HAP-1 (cell line): ENCODE results near the gene RBP3.

Source experiments
- DNase-seq, 2 experiments: peaks; one replicate each; pipeline ENCODE4 v3.0.0-alpha.2; 2016 to 2020; ENCODE audit warnings: low spot score in 2 of 2
- H3K27me3 ChIP-seq: fragments of 250-450 bp; sonication (Bioruptor Pico); 2 replicates; pipeline ENCODE4 v1.5.1; 2020; ENCODE audit warnings: low read depth, mild to moderate bottlenecking, moderate library complexity
- H3K36me3 ChIP-seq: fragments of 250-450 bp; sonication (Bioruptor Pico); replicated peaks from 2 replicates; pipeline ENCODE4 v1.5.1; 2020; ENCODE audit warnings: mild to moderate bottlenecking
- H3K4me1 ChIP-seq: fragments of 250-450 bp; sonication (Bioruptor Pico); 2 replicates; pipeline ENCODE4 v1.5.1; 2020; ENCODE audit warnings: mild to moderate bottlenecking
- H3K4me3 ChIP-seq: fragments of 250-450 bp; sonication (Bioruptor Pico); 2 replicates; pipeline ENCODE4 v1.5.1; 2020; ENCODE audit warnings: mild to moderate bottlenecking, moderate library complexity
- H3K9me3 ChIP-seq: fragments of 250-450 bp; sonication (Bioruptor Pico); 2 replicates; pipeline ENCODE4 v1.5.1; 2020; ENCODE audit warnings: mild to moderate bottlenecking, moderate library complexity
- in situ Hi-C: fragments of 300-500 bp; cut with MboI; formaldehyde crosslinking; loops from 3 replicates; pipeline ENCODE4 v1.14.3; 2020; ENCODE audit warnings: low sequenced_read_pairs, inconsistent platforms, mixed read lengths

RBP3 gene

DNA sequence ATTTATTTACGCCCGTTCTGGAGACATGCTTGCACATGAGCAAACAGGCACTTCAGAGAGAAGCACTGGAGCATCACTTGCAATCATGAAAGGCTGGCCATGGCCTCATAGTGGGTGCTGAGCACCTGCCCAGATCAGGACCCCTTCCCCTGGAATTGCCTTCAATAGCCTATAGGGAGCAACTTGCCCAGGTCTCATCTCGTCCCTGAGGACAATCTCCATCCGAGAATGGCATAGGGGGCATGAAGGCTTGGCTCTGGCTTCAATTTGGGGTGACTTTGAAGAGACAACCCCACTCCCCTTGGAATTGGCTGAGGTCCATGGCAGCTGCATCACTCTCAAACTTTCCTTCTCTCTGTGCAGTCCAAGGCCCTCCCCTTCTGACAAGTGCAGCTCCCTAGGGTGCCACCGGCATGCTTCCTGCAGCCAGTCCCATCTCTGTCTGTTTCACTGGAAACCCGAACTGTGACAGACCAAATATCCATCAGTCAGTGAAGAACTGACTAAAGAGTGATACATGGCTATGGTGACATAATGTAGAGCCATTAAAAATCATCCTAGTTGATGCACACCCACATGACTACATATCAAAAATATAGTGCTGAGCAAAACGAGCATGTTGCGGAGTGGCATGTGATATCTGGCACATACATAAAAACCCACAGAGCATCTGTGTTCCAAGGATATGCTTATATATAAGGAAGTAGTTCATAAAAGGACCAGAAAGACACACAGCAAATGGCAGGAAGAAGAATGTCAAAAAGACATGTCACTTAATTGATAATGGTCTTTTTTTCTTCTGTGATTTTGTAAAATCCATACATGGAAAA lies 13.5 kb upstream of the RBP3 start:
- Histone ChIP-seq H3K9me3 (no peaks in the 10 kb centered on the region), H3K4me1 (no peaks in the 10 kb centered on the region), H3K27me3 (no peaks in the 10 kb centered on the region), H3K4me3 (no peak overlapping the region), H3K36me3 (no peaks in the 10 kb centered on the region)
- in situ Hi-C loops = no loop called here
- no peak for DNase-seq

GRCh38 chr10:47335906-47336305 lies 12.3 kb upstream of the RBP3 start:
- no peaks in the 10 kb centered on the region for H3K27me3 ChIP-seq

DNA sequence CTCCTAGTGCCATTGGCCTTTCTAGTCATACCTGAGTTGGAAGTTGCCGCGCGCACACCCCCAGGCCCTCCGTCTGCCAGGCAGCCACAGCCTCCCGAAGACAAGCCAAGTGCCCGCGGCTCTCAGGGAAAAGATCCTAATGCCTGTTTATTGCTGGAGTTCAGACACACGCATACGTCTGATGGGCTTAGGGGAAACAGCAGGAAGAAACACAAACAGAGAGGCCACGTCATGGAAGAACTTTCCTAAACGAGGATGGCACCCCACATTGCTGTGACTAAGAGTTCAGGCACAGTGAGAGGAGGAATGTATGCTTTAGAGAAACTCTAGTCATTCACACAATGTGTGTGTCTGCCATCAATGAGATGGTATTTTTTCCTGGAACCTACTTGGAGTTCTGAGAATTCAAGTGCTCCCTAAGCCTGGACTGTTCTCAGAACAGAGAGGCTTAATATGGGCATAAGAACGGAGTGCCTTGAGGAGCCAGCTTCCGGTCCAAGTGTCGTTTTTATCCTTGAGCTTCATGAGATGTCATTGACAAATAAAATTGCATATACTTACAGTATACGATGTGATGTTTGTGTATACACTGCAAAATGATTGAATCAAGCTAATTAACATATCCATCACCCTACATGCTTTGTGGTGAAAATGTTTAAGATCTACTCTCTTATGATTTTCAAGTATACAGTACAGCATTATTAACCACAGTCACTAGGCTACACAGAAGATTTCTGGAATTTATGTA lies 11.6 kb upstream of the RBP3 start:
- no peaks in the 10 kb centered on the region for H3K4me1 ChIP-seq
- H3K27me3 ChIP-seq = no peaks in the 10 kb centered on the region
- no peak overlapping the region for H3K4me3 ChIP-seq
- no peaks in the 10 kb centered on the region for H3K9me3 ChIP-seq
- no peaks in the 10 kb centered on the region for H3K36me3 ChIP-seq
- no peak for DNase-seq
- in situ Hi-C loops = no loop called here

More at GRCh38 chr10:47335906-47336305, 12.3 kb upstream of the RBP3 start:
- no peaks in the 10 kb centered on the region for H3K9me3 ChIP-seq
- no peaks in the 10 kb centered on the region for H3K4me1 ChIP-seq
- no peak for DNase-seq
- no peak overlapping the region for H3K4me3 ChIP-seq
- in situ Hi-C loops = no loop called here
- H3K36me3 ChIP-seq = no peaks in the 10 kb centered on the region

DNA sequence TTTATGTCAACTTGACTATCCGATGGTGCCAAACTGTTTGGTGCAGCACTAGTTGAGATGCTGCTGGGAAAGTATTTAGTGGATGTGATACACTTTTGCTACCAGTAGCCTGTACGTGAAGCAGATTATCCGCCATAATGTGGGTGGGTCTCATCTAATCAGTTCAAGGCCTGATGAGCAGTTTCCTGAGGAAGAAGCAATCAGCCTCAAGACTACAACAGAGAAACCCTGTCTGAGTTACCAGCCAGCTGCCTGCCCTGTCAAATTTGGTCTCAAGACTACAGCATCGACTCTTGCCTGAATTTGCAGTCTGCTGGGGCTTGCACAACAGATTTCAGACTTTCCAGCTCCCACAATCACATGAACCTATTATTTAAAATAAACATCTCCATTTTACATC lies 10.9 kb upstream of the RBP3 start:
- in situ Hi-C loops = no loop called here
- H3K4me1 ChIP-seq = no peaks in the 10 kb centered on the region
- DNase-seq = no peak

GRCh38 chr10:47339186-47339735 lies 8.9 kb upstream of the RBP3 start:
- Histone ChIP-seq H3K4me1 (no peaks in the 10 kb centered on the region), H3K36me3 (no peaks in the 10 kb centered on the region), H3K9me3 (no peaks in the 10 kb centered on the region), H3K4me3 (no peak overlapping the region), H3K27me3 (peaks cover 3% of the 10 kb centered on the region; the same call in 1 of the 2 replicates)
- no peak for DNase-seq
- in situ Hi-C loops = no loop called here

More for the DNA sequence above, 10.9 kb upstream of the RBP3 start:
- H3K4me3 ChIP-seq = no peak overlapping the region
- no peaks in the 10 kb centered on the region for H3K36me3 ChIP-seq
- H3K27me3 ChIP-seq = no peaks in the 10 kb centered on the region
- no peaks in the 10 kb centered on the region for H3K9me3 ChIP-seq

DNA sequence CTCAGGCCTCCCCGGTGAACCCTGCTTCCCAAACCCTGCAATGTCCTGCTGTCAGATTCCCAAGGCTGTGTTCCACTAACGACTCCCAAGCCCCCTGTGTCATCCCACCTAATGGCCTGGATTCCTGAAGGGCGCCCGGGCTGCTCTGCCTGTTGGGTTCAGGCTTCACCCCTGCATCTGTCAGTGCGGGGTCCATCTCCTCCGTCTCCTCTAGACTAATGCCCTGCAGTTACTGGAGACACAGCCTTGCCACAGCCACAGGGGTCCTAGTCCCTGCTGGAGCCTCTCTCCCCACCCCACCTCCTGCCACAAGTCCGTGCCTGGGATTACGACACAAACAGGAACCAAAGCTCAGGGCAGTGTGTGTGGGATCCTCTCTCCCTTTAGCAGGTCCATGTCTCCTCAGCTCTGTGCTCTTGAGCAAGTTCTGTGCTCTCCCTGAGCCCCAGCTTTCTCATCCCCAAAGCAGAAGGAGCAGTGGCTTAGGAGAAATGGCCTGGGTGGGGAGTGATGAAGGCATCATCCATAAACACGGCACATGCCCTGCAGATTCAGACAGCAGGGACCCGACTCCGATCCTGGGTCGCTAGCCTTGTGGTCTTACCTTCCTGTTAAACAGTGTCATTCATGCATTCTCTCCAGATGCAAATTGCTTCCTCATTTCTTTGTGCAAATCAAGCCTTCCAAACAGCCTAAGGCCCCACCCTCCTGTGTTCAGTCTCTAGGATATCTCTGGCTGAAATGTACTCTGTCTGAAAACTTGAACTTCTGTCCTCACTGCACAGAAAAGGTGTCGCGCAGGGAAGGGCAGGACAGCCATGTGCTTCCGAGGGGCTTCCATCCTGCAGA lies 8.2 kb upstream of the RBP3 start:
- peaks cover 3% of the 10 kb centered on the region; the same call in 1 of the 2 replicates for H3K27me3 ChIP-seq
- H3K36me3 ChIP-seq = no peaks in the 10 kb centered on the region
- H3K4me1 ChIP-seq = no peaks in the 10 kb centered on the region
- H3K4me3 ChIP-seq = no peak overlapping the region
- H3K9me3 ChIP-seq = no peaks in the 10 kb centered on the region
- in situ Hi-C loops = no loop called here
- no peak for DNase-seq

- peak; percentile 20 to 80 for DNase-seq
- Histone ChIP-seq H3K27me3 (peaks cover 3% of the 10 kb centered on the region; the same call in 1 of the 2 replicates), H3K36me3 (no peaks in the 10 kb centered on the region), H3K4me1 (no peaks in the 10 kb centered on the region), H3K9me3 (no peaks in the 10 kb centered on the region), H3K4me3 (no peak overlapping the region)
- in situ Hi-C loops = no loop called here
These were observed 7.5 kb upstream of the RBP3 start for GRCh38 chr10:47340608-47341170.

GRCh38 chr10:47344996-47345870 lies 2.9 kb upstream of the RBP3 start:
- Histone ChIP-seq H3K4me1 (no peaks in the 10 kb centered on the region), H3K36me3 (no peaks in the 10 kb centered on the region), H3K9me3 (no peaks in the 10 kb centered on the region), H3K27me3 (peaks cover 3% of the 10 kb centered on the region; the same call in 1 of the 2 replicates), H3K4me3 (no peak overlapping the region)
- in situ Hi-C loops = no loop called here
- no peak for DNase-seq

GRCh38 chr10:47346581-47347302 lies 1.4 kb upstream of the RBP3 start:
- in situ Hi-C loops = no loop called here
- no peak overlapping the region for H3K4me3 ChIP-seq
- H3K9me3 ChIP-seq = no peaks in the 10 kb centered on the region
- no peaks in the 10 kb centered on the region for H3K36me3 ChIP-seq
- DNase-seq = no peak
- peaks cover 3% of the 10 kb centered on the region; the same call in 1 of the 2 replicates for H3K27me3 ChIP-seq
- no peaks in the 10 kb centered on the region for H3K4me1 ChIP-seq

DNA sequence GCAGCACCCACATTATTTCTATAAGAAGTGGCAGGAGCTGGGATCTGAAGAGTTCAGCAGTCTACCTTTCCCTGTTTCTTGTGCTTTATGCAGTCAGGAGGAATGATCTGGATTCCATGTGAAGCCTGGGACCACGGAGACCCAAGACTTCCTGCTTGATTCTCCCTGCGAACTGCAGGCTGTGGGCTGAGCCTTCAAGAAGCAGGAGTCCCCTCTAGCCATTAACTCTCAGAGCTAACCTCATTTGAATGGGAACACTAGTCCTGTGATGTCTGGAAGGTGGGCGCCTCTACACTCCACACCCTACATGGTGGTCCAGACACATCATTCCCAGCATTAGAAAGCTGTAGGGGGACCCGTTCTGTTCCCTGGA lies 874 bp upstream of the RBP3 start:
- in situ Hi-C loops = no loop called here
- peaks cover 3% of the 10 kb centered on the region; the same call in 1 of the 2 replicates for H3K27me3 ChIP-seq
- no peak overlapping the region for H3K4me3 ChIP-seq
- no peak for DNase-seq
- H3K36me3 ChIP-seq = no peaks in the 10 kb centered on the region
- no peaks in the 10 kb centered on the region for H3K4me1 ChIP-seq
- no peaks in the 10 kb centered on the region for H3K9me3 ChIP-seq

- Histone ChIP-seq H3K4me3 (no peak overlapping the region), H3K4me1 (no peaks in the 10 kb centered on the region), H3K36me3 (no peaks in the 10 kb centered on the region), H3K9me3 (no peaks in the 10 kb centered on the region), H3K27me3 (no peaks in the 10 kb centered on the region)
- no peak for DNase-seq
- in situ Hi-C loops = no loop called here
These were observed 703 bp downstream of the RBP3 start for GRCh38 chr10:47348661-47349470.
